ENCODE results near the gene IFT43.
"Not testable (repeated sequence)": the region's sequence is repeated elsewhere in the genome, so short reads cannot be mapped to it uniquely, and the experiment has no call there.

Gene IFT43

DNA sequence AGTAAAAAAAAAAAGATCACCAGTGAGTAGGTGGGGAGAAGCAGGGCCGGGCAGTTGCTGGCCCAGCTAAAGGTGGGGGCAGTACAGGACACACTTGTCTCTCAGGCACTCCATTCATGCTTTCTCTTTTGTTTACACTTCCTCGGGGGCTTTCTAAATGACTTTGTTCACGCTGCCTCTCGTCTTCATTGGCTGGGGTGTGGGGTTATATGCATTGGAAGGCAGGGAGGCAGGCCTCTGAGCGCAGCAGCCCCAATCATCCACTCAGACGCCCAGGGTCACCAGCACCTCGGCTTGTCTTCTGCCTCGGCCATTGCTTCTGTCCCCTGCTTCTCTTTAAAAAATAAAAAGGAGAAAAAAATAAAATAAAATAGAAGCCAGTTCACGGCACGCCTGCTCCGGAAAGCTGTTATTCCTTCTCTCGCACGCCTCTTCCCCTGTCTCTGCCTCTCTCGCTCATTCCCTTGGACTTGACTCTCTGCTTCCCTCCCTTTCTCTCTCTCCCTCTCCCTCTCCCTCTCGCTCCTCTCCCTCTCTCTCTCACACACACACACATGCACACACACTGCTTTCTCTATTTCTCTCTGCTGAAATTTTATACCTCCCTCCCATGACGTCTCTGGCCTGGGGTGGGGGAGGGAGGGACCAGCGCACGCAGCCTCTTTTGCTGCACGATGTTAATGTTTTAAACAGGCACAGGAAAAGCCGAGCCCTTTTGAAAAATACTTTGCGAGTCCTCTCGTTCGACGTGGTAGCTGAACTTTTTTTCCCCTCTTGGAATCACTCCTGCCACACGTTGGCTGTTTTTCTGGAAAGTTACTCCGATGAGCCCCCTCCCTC, 3.9 kb upstream of the IFT43 start, which contains the start of gene TGFB3:
Gene TGFB3 (minus strand): TSS at position 570 of the 840 bp plus-strand sequence. CDS start 1,102 bp downstream, outside the sequence.
- peak; percentile 96 for DNase-seq

DNA sequence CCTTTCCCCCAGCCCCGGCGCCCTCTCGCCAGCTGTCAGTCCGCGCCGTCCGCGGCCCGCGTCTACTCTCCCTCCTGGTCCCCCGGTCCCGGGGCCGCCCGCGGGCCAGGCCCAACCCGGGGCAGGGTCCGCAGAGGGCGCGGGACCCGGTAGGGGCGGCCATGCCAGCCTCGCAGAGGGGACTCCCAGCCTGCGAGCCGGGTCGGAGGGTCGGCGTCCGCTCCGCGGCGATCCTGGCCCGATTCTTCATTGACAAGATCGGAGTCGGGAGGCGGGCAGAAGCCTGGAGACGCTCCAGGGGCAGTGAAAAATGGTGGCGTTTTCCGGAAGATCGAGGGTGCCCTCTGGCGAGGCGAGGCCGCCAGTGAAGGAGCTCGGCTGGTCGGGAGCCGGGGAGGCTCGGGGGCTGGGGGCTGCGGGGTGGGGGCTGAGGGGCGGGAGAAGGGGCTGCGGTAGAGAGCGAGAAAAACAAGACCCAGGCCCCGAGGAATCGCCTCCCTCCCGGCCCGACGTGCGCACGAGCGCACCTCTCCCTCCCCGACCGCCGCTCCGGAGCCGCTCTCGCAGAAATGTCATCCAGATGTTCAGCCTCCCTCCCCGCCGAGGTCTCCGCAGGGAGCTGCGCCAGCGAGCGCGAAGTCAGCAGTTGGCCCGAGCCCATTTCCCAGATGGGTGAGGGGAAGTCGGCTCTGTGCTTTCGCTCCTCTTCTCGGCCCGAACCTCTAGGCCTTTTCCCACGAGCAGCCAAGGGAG, 3.1 kb upstream of the IFT43 start:
- DNase-seq: peak; percentile 93

DNA sequence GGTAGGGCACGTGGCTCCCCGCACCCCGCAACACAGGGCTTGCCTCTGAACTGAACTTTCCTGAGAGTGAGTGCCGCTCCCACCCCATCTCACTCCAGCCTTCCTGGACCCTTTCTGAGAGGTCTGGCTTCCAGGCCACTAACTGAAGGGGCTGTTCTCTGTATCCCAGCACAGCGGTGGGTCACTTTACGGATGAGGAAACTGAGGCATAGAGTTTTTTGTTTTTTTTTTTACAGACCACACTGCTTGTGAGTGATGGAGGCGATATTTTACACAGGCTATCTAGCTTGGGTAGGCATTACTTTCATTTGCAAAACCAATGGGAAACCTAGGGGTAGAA, 2.6 kb upstream of the IFT43 start:
- DNase-seq: no peak

DNA sequence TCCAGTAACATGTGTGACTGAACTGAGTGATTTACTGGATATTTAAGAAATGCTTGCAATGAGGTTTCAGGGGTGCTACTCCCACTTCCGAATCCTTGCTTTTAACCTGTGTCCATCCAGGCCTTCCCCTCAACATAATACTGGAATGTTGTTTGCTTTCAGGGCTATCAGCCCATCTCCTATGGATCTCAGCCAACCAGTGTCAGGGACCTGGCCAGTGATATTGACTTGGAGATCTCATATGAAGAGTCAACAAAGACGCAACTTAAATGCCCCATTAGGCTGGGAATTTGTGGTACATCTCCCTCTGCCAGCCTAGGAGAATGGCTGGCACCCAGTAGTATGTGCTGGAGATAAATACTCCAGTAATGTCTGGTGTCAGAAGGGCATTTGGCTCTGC, 889 bp upstream of the IFT43 start:
- DNase-seq: no peak

DNA sequence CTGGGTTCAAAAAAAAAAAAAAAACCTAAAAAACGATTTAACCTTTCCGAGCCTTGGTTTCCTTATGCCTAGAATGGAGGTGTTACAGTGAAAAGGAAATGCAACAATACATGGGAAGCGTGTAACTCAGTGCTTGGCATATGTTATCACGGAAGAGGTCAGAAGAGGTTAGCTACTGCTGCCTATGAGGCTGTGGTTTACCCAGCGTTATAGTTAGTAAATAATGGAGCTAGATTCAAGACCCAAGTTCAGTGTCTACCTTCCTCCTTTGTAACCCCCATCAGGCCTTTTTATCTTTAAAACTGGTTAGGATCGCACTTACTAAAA, 839 bp downstream of the IFT43 start:
- DNase-seq: no peak

DNA sequence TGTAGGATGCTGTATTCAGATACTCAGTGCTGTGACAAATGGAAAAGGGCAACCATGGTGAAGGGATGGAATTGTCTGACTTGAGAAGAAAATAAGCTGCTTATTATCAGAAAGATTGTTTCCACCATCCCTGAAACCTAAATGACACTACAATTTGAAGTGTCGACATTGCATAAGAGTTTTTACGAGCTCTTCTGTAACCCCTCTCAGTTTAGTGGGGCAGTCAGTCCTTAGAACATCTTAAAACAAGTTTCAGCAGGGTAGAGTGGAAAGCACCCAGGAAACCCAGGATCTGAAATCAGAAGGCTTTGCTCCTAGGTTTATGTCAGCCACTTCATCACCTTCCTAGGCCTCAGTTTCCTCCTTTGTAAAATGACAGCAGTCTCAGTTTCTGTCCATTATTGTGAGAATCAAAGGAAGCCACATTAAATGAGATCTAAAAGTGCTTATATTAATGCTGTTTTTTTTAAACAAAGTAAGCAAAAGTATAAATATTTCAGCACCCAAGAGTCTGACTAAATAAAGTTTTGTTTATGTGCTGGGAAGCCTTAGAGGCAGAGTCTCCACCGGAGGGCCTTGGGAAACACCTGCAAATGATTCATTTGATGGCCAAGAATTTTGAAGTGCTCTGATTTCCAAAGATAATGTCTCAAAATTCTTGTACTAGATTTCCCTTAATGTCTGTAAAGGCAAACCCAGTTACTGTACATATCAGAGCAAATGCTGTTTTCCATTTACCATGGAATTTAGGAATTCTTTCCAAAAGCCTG, 1.8 kb downstream of the IFT43 start:
- no peak for DNase-seq

DNA sequence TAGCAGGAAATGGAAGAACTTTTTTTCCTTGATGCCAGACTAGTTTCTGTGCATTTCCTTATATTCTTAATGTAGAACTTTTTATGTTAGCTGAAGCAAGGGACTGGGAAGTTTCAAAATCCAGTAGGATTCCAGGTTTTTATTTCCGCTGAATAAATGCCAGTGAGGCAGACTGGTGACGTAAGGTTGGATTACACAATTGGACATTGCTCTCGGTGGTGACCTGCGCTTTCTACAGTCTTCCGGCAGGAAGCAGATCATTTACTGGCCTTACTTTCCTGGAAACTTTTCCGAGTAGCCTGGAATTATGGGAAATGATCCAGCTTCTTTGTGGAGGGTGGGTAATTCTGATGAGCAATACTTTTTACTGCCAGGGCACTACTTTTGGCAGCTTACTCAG, 3.6 kb downstream of the IFT43 start:
- DNase-seq: peak; percentile 51

DNA sequence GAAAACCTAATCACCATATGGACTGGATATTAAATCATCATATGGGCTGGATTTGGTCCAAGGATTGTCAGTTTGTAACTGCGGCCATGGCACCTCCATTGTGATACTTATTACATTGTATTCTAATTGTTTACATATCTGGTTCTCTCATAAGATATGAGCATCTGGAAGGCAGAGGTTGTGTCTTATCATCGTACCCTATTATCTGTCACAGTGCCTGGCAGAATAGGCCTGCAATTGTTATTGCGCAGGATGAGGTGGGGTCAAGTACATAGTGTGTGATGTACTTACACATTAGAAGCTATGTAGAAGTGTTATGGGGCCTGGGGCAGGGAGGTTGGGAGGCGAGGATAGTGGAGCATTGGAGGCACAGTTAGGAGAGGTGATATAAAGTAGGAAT, 4.7 kb downstream of the IFT43 start:
- no peak for DNase-seq

DNA sequence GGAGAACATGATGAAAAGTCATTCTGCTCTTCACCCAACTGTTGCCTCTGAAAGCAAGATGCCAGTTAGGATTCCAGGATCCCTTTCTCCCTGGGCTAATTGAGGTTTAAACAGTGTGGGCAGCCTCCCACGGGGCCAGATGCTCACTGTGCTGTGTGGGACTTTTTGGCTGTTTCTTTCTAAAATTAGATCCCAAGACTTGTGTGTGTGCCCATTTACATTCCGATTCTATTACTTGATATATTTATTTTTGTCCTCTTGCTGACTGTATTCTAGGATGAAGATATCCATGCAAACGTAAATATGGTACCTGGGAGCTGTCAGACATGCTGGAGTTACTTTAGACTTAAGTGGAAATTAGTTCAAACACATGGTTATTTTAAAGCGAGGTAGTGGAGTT, 6.2 kb downstream of the IFT43 start:
- no peak for DNase-seq

DNA sequence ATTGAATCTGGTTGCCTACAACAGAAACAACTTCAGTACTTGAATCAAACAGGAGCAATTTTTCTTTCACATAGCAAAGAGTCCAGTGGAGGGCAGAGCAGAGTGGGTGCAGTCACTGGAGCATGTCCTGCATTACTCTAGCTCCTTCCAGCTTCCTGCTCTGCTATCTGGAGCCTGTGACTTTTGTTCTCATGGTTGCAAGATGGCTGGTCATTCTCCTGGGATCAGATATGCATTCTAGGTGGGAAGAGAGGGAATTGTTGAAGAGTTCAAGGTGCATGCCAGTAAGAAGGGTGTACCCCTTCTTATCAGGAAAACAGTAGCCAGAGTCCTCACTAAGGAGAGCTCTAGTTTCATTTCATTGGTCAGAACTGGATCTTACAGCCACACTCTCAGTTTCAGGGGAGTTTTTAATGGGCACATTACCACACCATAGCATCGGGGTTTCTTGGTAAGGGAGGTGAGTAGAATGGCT, 8.0 kb downstream of the IFT43 start:
- no peak for DNase-seq

DNA sequence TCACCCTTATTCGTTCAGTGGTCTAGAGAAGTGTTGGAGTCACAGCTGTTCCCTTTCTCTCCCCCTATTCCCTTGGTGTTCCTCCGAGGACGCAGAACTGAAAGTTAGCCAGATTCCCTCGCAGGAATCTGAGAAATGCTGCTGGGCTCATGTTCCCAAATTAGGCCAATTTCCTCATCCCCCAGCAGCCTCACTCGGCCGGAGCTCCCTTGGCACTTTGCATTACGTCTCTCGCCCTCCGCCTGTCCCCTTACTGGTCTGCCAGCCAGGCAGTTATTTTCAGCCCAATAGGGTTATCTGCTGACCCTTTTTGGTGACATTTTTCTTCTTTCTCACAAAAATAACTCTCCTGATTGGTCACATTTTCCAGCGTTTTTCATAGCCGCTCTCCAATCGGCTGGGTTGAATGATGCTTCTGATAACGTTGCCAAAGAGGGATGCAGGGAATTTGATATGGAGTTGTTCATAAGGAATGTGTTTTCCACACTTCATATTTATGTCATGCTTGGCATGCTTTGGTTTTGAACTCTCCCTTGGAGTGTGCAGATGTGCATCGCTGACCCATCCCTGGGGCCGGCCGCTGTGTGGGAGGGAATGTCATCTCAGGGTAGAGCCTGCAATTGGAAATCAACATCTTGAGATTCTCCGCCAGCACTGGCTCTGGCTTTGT, 9.9 kb downstream of the IFT43 start:
- DNase-seq: peak; percentile 72

DNA sequence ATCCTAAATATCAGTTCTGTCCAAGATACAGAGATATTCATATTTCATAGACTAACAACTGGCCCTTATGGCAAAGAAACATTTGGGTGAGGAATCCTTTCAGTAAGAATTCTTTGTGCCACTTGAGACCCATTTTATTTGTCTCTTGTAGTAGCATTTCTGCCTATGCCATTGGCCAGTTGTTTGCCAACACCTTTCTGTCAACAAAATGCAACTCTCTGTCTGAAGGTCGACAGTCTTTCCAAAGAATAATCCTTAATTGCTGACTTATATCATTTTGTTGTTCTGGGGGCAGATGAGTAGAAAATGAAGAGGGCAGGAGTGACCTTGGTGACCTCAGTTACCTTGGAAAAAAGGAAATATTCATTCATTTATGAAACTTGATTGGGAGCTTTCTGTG, 10.9 kb downstream of the IFT43 start:
- no peak for DNase-seq

DNA sequence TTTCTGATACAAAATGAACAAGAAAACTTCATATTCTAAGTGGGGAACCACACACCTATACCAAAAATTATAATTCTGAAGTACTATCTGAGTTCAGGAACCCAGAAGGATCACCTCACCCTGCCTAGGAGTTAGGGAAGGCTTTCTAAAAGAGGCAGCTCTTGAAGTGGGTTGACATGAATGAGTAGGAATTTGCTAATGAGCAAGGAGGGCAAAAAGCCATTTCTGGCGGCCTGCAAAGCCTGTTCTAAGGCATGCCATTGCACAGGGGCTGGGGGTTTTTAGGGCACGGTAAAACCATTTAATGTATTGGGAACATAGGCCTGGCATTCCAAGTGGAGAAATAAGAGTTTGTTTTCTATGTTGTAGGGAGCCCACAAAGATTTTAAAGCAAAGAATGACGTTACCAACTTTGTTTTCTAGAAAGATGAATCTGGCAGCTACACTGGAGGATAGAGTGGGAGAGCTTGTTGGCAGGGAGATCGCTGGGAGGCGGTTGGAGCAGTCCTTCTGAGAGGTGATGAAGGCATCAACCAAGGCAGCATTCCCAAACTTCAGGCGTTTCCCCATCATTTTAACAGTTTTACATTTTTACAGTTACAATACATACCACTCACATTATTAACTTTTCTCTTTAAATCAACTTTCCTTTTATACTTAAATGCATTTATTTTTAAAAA, 14.1 kb downstream of the IFT43 start:
- no peak for DNase-seq

DNA sequence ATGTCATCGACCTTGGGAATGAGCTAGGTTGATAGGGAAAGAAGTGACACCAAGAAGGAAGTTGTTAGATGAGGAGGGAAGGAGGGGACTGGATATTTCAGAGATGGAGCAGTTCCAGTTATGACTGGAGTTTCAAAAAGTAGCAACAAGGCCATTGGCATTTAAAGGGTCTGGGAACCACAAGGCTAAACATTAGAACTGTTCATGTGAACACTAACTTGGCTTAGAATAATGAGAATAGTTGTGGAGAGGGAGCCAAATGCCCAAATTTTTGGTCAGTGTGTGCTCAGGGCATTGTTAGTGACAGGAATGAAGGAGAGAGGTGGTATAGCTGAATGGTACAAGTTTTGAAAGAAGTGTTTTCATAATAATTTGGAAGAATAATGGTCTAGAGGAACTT, 16.8 kb downstream of the IFT43 start:
- DNase-seq: no peak

DNA sequence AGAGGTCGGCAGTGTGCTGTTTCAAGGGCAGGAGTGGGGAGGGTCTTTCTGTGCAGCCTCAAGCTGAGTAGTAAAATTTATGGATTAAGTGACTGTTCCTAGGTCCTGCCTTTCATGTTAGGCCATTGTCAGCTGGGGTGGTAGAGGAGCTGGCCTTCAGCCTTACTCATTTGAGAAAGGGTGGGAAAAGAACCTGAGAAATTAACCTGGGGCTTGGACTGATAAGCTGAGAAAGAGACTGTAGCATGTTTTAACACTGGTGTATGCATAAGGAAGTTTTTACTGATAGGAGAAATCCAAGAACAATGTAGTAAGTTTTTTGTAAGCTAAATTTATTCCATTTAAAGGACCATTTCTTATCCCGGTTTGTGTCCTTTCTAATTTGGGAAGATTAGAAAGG, 20.7 kb downstream of the IFT43 start:
- DNase-seq: no peak

DNA sequence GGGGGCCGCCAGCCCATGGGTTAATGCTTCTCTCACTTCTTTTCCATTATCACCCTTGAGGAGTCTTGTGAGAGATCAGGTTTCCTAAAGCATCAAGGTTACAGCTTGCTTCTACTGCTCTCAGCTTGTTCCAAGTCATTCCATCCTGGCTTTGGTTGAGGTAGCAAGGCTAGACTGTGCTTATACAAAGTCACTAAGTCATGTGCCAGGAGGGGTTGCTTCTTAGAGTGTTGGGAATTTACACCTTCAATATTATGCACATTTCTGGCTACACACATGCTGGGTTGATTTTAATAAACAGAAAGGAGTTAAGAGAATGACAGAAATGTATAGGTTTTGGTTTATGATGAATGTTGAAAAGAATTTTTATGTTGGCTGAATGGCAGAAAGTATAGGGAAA, 21.8 kb downstream of the IFT43 start:
- DNase-seq: no peak

DNA sequence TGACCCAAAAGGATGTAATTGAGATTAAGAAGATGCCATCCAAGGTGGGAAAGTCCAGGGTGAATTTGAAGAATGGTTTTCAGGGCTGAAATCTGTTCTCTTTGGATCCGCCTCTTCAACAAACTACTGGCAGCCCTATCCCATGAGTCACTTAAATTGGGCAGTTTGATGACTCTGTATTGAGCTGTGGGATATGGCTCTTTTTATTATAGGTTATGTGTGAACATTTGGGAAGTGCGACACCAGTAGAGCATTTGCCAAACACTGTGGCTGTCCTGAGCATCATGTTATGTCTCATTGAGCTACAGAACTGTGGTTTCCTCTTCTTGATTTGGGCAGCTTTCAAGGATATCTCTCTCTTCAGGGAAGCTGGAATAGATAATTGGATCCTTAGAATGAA, 22.3 kb downstream of the IFT43 start:
- no peak for DNase-seq

DNA sequence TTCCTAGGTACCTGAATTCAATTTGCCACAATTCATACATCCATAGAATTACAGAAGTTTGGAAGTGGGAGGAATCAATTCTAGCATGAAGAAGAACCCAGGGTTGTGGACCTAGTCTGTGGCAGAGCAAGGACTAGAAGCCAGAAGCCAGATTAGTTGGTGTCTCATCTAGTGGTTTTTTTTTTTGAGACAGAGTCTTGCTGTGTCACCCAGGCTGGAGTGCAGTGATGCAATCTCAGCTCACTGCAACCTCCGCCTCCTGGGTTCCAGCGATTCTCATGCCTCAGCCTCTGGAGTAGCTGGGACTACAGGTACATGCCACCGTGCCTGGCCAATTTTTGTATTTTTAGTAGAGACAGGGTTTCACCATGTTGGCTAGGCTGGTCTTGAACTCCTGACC, 24.1 kb downstream of the IFT43 start:
- not testable (repeated sequence) for DNase-seq

DNA sequence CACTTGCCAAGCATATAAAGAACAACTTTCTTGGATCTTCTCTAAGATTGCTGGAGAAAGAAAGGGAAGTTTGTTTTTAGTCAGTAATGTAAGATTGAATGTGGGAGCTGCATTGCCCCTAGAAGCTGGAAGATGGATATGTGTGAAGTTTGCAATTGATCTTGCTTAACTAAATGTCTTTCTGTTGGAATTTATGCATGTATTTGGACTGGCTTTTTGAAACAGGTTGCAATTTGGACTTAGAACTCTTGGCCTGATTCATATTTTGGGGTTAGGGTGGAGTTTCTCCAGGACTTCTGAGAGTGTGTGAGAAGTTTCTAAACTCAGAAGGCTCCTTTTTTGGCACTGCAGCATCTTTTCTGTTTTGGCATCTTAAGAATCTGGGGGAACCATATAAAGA, 26.4 kb downstream of the IFT43 start:
- DNase-seq: no peak

DNA sequence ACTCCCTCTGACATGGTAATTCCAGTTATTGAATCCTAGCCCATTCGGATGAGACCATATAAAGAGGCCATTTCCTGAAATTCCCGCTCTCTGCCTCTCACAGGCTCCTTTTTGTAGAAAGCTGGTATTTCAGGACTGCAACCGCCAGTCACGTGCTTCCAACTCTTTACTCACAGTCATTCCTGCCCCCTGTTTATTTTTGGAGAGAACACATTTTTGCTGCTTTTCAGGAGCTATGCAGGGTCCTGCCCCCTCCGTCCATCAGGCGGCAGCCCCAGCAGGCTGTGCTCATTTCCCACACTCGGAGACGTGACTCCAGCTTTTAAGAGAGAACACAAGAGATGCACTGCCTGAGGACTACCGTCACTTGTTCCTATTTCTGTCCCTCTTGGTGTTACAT, 26.8 kb downstream of the IFT43 start:
- peak; percentile 60 for DNase-seq

DNA sequence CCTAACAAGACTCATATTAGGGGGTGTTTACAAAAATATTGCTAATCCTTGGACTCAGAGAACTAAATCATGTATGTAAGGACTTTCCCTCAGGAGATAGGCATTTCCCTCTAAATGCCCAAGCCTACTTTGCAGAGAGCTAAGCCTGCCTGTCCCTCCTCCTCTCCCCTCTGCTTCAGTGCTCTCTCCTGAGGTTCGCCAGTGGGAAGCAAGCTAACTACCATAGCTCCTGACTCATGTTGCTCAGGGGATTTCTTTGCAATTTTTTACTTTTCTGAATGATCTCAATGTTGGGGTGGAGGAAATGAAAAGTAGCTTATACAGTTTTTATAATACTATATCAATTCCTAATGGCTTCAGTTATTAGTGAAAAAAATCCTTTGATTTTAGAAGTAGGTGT, 29.6 kb downstream of the IFT43 start:
- no peak for DNase-seq

DNA sequence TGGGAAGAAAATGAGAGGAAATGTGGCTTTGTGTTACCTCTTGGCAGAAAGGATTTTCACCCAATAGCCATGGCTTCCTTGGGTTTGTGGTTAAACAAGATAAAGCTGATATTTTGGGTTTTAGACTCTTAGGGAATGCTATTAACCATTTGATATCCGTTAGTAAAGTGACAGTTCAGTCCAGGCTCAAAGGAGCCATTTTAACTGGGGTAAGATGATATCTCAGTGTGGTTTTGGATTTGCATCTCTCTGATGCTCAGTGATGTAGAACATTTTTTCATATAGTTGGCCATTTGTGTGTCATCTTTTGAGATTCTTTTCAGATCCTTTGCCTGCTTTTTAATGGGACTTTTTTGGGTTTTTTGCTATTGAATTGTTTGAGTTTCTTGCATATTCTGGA, 30.1 kb downstream of the IFT43 start:
- DNase-seq: no peak

DNA sequence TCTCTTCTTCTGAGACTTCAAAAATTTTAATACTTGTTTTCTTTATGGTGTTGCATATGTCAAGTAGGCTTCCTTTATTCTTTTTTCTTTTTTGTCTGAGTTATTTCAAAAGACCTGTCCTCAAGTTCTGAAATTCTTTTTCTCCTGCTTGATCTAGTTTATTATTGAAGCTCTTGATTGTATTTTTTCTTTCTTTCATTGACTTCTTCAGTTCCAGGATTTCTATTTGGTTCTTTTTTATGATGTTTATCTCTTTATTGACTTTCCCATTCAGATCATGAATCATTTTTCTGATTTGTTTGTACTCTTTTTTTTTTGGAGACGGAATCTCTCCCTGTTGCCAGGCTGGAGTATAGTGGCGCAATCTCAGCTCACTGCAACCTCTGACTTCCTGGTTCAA, 34.1 kb downstream of the IFT43 start:
- DNase-seq: no peak

Measured in left hindlimb (tissue), 1 donor.